K562 (cell line): ENCODE results near the gene ZNF567. TPM values are rescaled to one million over a fixed set of nuclear protein-coding genes. Genes with fewer than 3 reads are reported as not detected.

ENCODE experiments used
- ATAC-seq: fragments of 200-7000 bp; cut with Tn5 transposase; 3 replicates; pipeline ENCODE4 v1.9.1; 2020; ENCODE audit warnings: moderate library complexity
- BruUV-seq: library from RNA; stranded (reverse); fragments of 400-500 nt; replicated peaks from 2 replicates; lab custom pipeline; 2021; lab: Mats Ljungman, UMichigan
- CTCF ChIA-PET: fragments of 300-600 bp; formaldehyde crosslinking; extraction: SDS; loops from one replicate; lab custom pipeline; 2021; ENCODE audit warnings: low intra/inter-chr PET ratio; lab: Yijun Ruan, JAX
- POLR2A ChIA-PET: fragments of 300-600, 350-650 bp; sonication (Branson Sonifier 250); formaldehyde crosslinking; extraction: SDS; loops from one replicate; lab custom pipeline; 2021; ENCODE audit warnings: antibody characterized with exemption, inconsistent platforms; lab: Yijun Ruan, JAX
- DNase-seq, 4 experiments: peaks; one replicate each; pipeline versions ENCODE4 v3.0.0 to v3.0.0-alpha.2; 2011 to 2018; ENCODE audit warnings: low spot score in 3 of 4, mixed read lengths in 3 of 4; ENCODE audit errors: extremely low read depth in 1 of 4
- FAIRE-seq: peaks from 2 replicates; lab custom pipeline; 2011; peaks lifted over from hg19 to GRCh38; lab: Jason Lieb, UNC
- H2AFZ ChIP-seq: 2 replicates; pipeline ENCODE4 v1.6.0; 2011; ENCODE audit warnings: low read depth, low read length, control low read depth, inconsistent platforms
- H3K27ac ChIP-seq: fragments of 200-600 bp; 3 replicates; pipeline ENCODE4 v1.8.0; 2011; ENCODE audit warnings: low read depth, mild to moderate bottlenecking, control low read depth, inconsistent platforms, low read length, moderate library complexity, mixed read lengths; ENCODE audit errors: extremely low read depth
- H3K27me3 ChIP-seq, 2 experiments: fragments of 300-600 bp in 1 of 2; 2 replicates in 1 of 2; 3 replicates in 1 of 2; pipeline versions ENCODE4 v1.6.0 to v1.8.0; 2011; ENCODE audit warnings: inconsistent platforms in 2 of 2, low read length in 2 of 2, mild to moderate bottlenecking in 1 of 2, mixed read lengths in 1 of 2, moderate library complexity in 1 of 2; ENCODE audit not compliant: control insufficient read depth in 2 of 2, insufficient read depth in 2 of 2
- H3K36me3 ChIP-seq: fragments of 300-600 bp; 3 replicates; pipeline ENCODE4 v1.8.0; 2011; ENCODE audit warnings: mild to moderate bottlenecking, low read length, inconsistent platforms; ENCODE audit not compliant: control insufficient read depth, insufficient read depth
- H3K4me1 ChIP-seq, 2 experiments: fragments of 200-600 bp in 1 of 2; replicated peaks in 1 of 2; 2 replicates in 1 of 2; 3 replicates in 1 of 2; pipeline versions ENCODE4 v1.5.1 to v1.8.0; 2011; ENCODE audit warnings: inconsistent platforms in 2 of 2, low read length in 2 of 2, mild to moderate bottlenecking in 1 of 2, mixed read lengths in 1 of 2, moderate library complexity in 1 of 2; ENCODE audit not compliant: control insufficient read depth in 2 of 2, insufficient read depth in 2 of 2
- H3K4me2 ChIP-seq: 2 replicates; pipeline ENCODE4 v1.6.1; 2011; ENCODE audit warnings: low read length, control low read depth, inconsistent platforms, mixed read lengths; ENCODE audit not compliant: insufficient read depth
- H3K4me3 ChIP-seq: fragments of 200-600 bp; sonication (generic), shearing (Covaris generic); 2 replicates; pipeline ENCODE4 v1.5.1; 2016; ENCODE audit warnings: control low read depth, inconsistent platforms
- H3K79me2 ChIP-seq: fragments of 200-600 bp; 3 replicates; pipeline ENCODE4 v1.8.0; 2011; ENCODE audit warnings: low read length, inconsistent platforms; ENCODE audit not compliant: control insufficient read depth, insufficient read depth
- H3K9ac ChIP-seq, 2 experiments: 2 replicates each; pipeline versions ENCODE4 v1.6.0 to v1.6.1; 2011; ENCODE audit warnings: low read depth in 2 of 2, low read length in 2 of 2, control low read depth in 1 of 2, inconsistent platforms in 1 of 2, mild to moderate bottlenecking in 1 of 2, mixed read lengths in 1 of 2; ENCODE audit not compliant: insufficient read depth in 1 of 2
- H3K9me1 ChIP-seq: one replicate; pipeline ENCODE4 v1.6.0; 2011; ENCODE audit warnings: inconsistent platforms, mild to moderate bottlenecking, low read length, moderate library complexity; ENCODE audit not compliant: control insufficient read depth, insufficient read depth
- H3K9me3 ChIP-seq: replicated peaks from 2 replicates; pipeline ENCODE4 v1.5.1; 2011; ENCODE audit warnings: low read depth, low read length, inconsistent platforms; ENCODE audit not compliant: control insufficient read depth, insufficient read depth
- H4K20me1 ChIP-seq: replicated peaks from 2 replicates; pipeline ENCODE4 v1.6.1; 2011; ENCODE audit warnings: low read length, inconsistent platforms, mixed read lengths; ENCODE audit not compliant: control insufficient read depth, insufficient read depth
- ETV1 ChIP-seq: fragments of 450-650 bp; conservative IDR thresholded peaks from 2 replicates; pipeline ENCODE4 v1.6.1; 2016; ENCODE audit warnings: missing genetic modification characterization, control low read depth, low read depth, missing compliant biosample characterization
- FIP1L1 ChIP-seq: fragments of 200-400 bp; formaldehyde crosslinking; IDR thresholded peaks from 2 replicates; pipeline ENCODE4 v1.6.1; 2018; ENCODE audit warnings: mild to moderate bottlenecking, low read depth, low read length; ENCODE audit not compliant: poor library complexity, severe bottlenecking
- FOXA1 ChIP-seq: fragments of 450-650 bp; IDR thresholded peaks from 2 replicates; pipeline ENCODE4 v1.6.1; 2016; ENCODE audit warnings: mild to moderate bottlenecking, borderline replicate concordance
- KLF1 ChIP-seq: fragments of 450-650 bp; IDR thresholded peaks from 2 replicates; pipeline ENCODE4 v1.6.1; 2016; ENCODE audit warnings: missing genetic modification characterization, missing compliant biosample characterization
- MAZ ChIP-seq, 2 experiments: fragments of 450-650 bp in 1 of 2; sonication (generic) in 1 of 2; formaldehyde crosslinking; IDR thresholded peaks in 1 of 2; conservative IDR thresholded peaks in 1 of 2; 2 replicates each; pipeline versions ENCODE4 v1.4.0 to v1.5.0; 2020; ENCODE audit warnings: mild to moderate bottlenecking in 1 of 2, missing genetic modification reagents in 1 of 2
- NR2C1 ChIP-seq, 2 experiments: fragments of 450-650 bp; IDR thresholded peaks; 2 replicates each; pipeline ENCODE4 v1.6.1; 2017; ENCODE audit warnings: mild to moderate bottlenecking in 2 of 2, antibody characterized with exemption in 1 of 2, inconsistent platforms in 1 of 2, missing compliant biosample characterization in 1 of 2, missing genetic modification characterization in 1 of 2
- POLR3A ChIP-seq: IDR thresholded peaks from 2 replicates; pipeline ENCODE4 v1.6.1; 2011; ENCODE audit warnings: borderline replicate concordance, mild to moderate bottlenecking, moderate library complexity; ENCODE audit not compliant: insufficient read length, insufficient read depth; ENCODE audit errors: extremely low read depth
- RFX5 ChIP-seq: IDR thresholded peaks from 2 replicates; pipeline ENCODE4 v1.6.1; 2011; ENCODE audit warnings: low read depth, mild to moderate bottlenecking, improper control_type of control experiment, low read length
- SMARCA4 ChIP-seq: fragments of 450-650 bp; IDR thresholded peaks from 2 replicates; pipeline ENCODE4 v1.6.1; 2016
- U2AF2 ChIP-seq: fragments of 200-400 bp; formaldehyde crosslinking; optimal IDR thresholded peaks from 2 replicates; pipeline ENCODE3; 2017; ENCODE audit warnings: low read depth, mild to moderate bottlenecking, low read length
- ZBTB17 ChIP-seq: fragments of 450-650 bp; formaldehyde crosslinking; IDR thresholded peaks from 2 replicates; pipeline ENCODE4 v1.4.0; 2020; ENCODE audit warnings: mild to moderate bottlenecking
- ZFPM2 ChIP-seq: fragments of 250-450 bp; sonication (Bioruptor Pico); IDR thresholded peaks from 2 replicates; pipeline ENCODE4 v1.5.1; 2022; ENCODE audit warnings: mild to moderate bottlenecking
- ZNF23 ChIP-seq: fragments of 250-450 bp; sonication (Bioruptor Pico); IDR thresholded peaks from 2 replicates; pipeline ENCODE4 v1.4.0; 2020; ENCODE audit warnings: mild to moderate bottlenecking
- ZNF431 ChIP-seq: sonication (generic); formaldehyde crosslinking; IDR thresholded peaks from 2 replicates; pipeline ENCODE4 v1.8.0; 2022; ENCODE audit warnings: mild to moderate bottlenecking, missing genetic modification reagents
- ZNF668 ChIP-seq: fragments of 250-450 bp; sonication (Bioruptor Pico); IDR thresholded peaks from 2 replicates; pipeline ENCODE4 v1.8.0; 2022; ENCODE audit warnings: mild to moderate bottlenecking, inconsistent platforms
- WGBS: fragments of 100-300 bp; shearing (Covaris generic); methylation state at CpG from one replicate; pipeline ENCODE4 v1.1.6; 2016; ENCODE audit warnings: low coverage, mixed read lengths; ENCODE audit not compliant: insufficient coverage; ENCODE audit errors: missing lambda C conversion rate; 5-methylcytosine and 5-hydroxymethylcytosine counted together
- in situ Hi-C: fragments of 300-500 bp; cut with MboI; formaldehyde crosslinking; loops from 4 replicates; pipeline ENCODE4 v1.15.0; 2018; ENCODE audit warnings: inconsistent platforms, mixed read lengths
- intact Hi-C: fragments of 100-400 bp; cut with micrococcal nuclease; formaldehyde crosslinking; loops from 2 replicates; pipeline ENCODE4 v1.14.2; 2022
- polyA plus RNA-seq, 8 experiments: library from polyadenylated mRNA; depleted of rRNA in 4 of 8; stranded (reverse) in 5 of 8; unstranded in 3 of 8; fragments of >200 nt; fragmentation: Nextera tagmentation in 2 of 8; fragmentation: Illumina TruSeq in 1 of 8; extraction: Ambion mirVana in 2 of 8; extraction: Trizol in 1 of 8; gene quantifications; 2 replicates each; pipeline versions ENCODE4 v1.2.1 to v1.2.3, GENCODE V29; 2011 to 2014; ENCODE audit warnings: inconsistent platforms in 1 of 8, missing spikeins in 1 of 8
- total RNA-seq, 7 experiments: library from RNA; depleted of rRNA in 6 of 7; stranded (reverse); fragments of >200 nt in 6 of 7; fragmentation: Illumina TruSeq in 2 of 7; extraction: Trizol in 2 of 7; gene quantifications; 2 replicates each; pipeline versions ENCODE4 v1.2.1 to v1.2.3, GENCODE V29; 2011 to 2021; ENCODE audit warnings: low replicate concordance in 1 of 7

Gene ZNF567
- total and polyA plus RNA-seq, 9 of the 15 experiments (the other 6 are each of a cell fraction or from before 2014, with no cell fraction given), result 3.1 to 11.5 (median 7.4) TPM

- TF ChIP-seq U2AF2, result no peak
Measured at GRCh38 chr19:36668646-36669045, 18.8 kb upstream of the ZNF567 start (continued).

GRCh38 chr19:36672368-36672767 is 15.0 kb upstream of the ZNF567 start:
- no peaks in the 10 kb centered on the region for H3K36me3 ChIP-seq
- intact Hi-C loops, result no loop called here
- TF ChIP-seq ZNF431 (CRISPR knock-in tag), result no peak
- TF ChIP-seq, all 486 proteins: peak for 0
- Histone ChIP-seq H3K27me3 (no peaks in the 10 kb centered on the region), H3K9me3 (no peaks in the 10 kb centered on the region; the same call in 1 of the 2 replicates), H3K9me1 (no peaks in the 10 kb centered on the region), H3K27ac (no peak overlapping the region), H3K4me2 (no peak overlapping the region), H3K79me2 (no peaks in the 10 kb centered on the region), H4K20me1 (no peaks in the 10 kb centered on the region), H2AFZ (no peak overlapping the region), H3K4me1 (no peaks in the 10 kb centered on the region), H3K4me3 (no peak overlapping the region), H3K9ac (no peak overlapping the region)
- ChIA-PET POLR2A (interaction anchor here (0.6 kb wide), 1 partner anchor 99 kb away, joined by 3 read pairs; the partner anchor contains the start of gene ZNF529), CTCF (no interaction called here)
- ATAC-seq, result no peak
- BruUV-seq, result no TSS peak
- no peak for DNase-seq
- FAIRE-seq, result no peak
- in situ Hi-C loops, result no loop called here
- WGBS, result 0% methylated on average over 1 of the region's 1 CpG

GRCh38 chr19:36674201-36674600 is 13.2 kb upstream of the ZNF567 start:
- TF ChIP-seq POLR3A (no peak), SMARCA4 (no peak), KLF1 (tag) (no peak), FOXA1 (no peak), ZFPM2 (CRISPR knock-in tag) (no peak), MAZ (CRISPR knock-in tag; conservative IDR thresholded peaks at IDR 0.05 in 1 of 2, IDR thresholded peaks at IDR 0.05 in 1 of 2) (no peak), ZBTB17 (no peak), ETV1 (no peak), ZNF23 (CRISPR knock-in tag) (no peak), NR2C1 (IDR thresholded peaks at IDR 0.05) (no peak), NR2C1 (tag; IDR thresholded peaks at IDR 0.05) (no peak), FIP1L1 (no peak), RFX5 (no peak), ZNF668 (CRISPR knock-in tag) (no peak)

More at GRCh38 chr19:36674201-36674600, 13.2 kb upstream of the ZNF567 start:
- intact Hi-C loops, result no loop called here
- H3K36me3 ChIP-seq, result no peaks in the 10 kb centered on the region
- no peak overlapping the region for H3K4me3 ChIP-seq
- no peaks in the 10 kb centered on the region for H3K4me1 ChIP-seq
- no peak overlapping the region for H3K27ac ChIP-seq
- ATAC-seq (no peak), DNase-seq (no peak), FAIRE-seq (no peak)
- H3K9ac ChIP-seq, result no peak overlapping the region
- in situ Hi-C loops, result no loop called here
- ChIA-PET CTCF (no interaction called here), POLR2A (no interaction called here)
- BruUV-seq, result no TSS peak
- H2AFZ ChIP-seq, result no peak overlapping the region
- H3K79me2 ChIP-seq, result no peaks in the 10 kb centered on the region
- H3K27me3 ChIP-seq, result no peaks in the 10 kb centered on the region
- H3K4me2 ChIP-seq, result no peak overlapping the region
- H3K9me1 ChIP-seq, result no peaks in the 10 kb centered on the region
- H3K9me3 ChIP-seq, result no peaks in the 10 kb centered on the region; the same call in 1 of the 2 replicates
- no peaks in the 10 kb centered on the region for H4K20me1 ChIP-seq
- 0% methylated on average over 2 of the region's 2 CpGs for WGBS
